ENCODE data around the gene ZZZ3. TPM values are rescaled to one million over a fixed set of nuclear protein-coding genes. Genes with fewer than 3 reads are reported as not detected.
A peak's percentile ranks its signal among the peaks of the same experiment; 100 is the strongest.

The ZZZ3 gene
- total and polyA plus RNA-seq, 2 of the 8 experiments (the other 6 are each of a cell fraction or from before 2014, with no cell fraction given), result 12.8 to 54.6 TPM

GRCh38 chr1:77686796-77687518, 4.5 kb upstream of the ZZZ3 start (continued):
- TF ChIP-seq CHD7 (IDR thresholded peaks at IDR 0.05; ENCODE audit: insufficient replicate concordance, low read length), result no peak
- no peak for TF ChIP-seq CHD1 (IDR thresholded peaks at IDR 0.05; ENCODE audit: low read depth, low read length)
- peak; percentile 48; the same call in 1 of the 2 replicates for TF ChIP-seq EGR1 (IDR thresholded peaks at IDR 0.05; ENCODE audit: borderline replicate concordance, low read depth, low read length)

Data from H1 (cell line).